GM12801 (cell line): Measurements from ENCODE around the gene HSD3B1.

ENCODE experiments used
- CTCF ChIP-seq: IDR thresholded peaks from one replicate; pipeline ENCODE4 v1.5.1; 2011; ENCODE audit warnings: control low read depth; ENCODE audit not compliant: insufficient read length; ENCODE audit errors: extremely low read depth

The HSD3B1 gene

GRCh38 chr1:119470377-119470776 lies 36.6 kb upstream of the HSD3B1 start:
- no peak for TF ChIP-seq CTCF

GRCh38 chr1:119470958-119471357 lies 36.1 kb upstream of the HSD3B1 start:
- TF ChIP-seq CTCF, result no peak

- TF ChIP-seq CTCF, result no peak
These were observed 35.4 kb upstream of the HSD3B1 start for GRCh38 chr1:119471566-119471965.

GRCh38 chr1:119472080-119472818 lies 34.8 kb upstream of the HSD3B1 start:
- TF ChIP-seq CTCF, result no peak

GRCh38 chr1:119472819-119473175 lies 34.2 kb upstream of the HSD3B1 start:
- TF ChIP-seq CTCF, result no peak

- TF ChIP-seq CTCF, result no peak
These were observed 31.1 kb upstream of the HSD3B1 start for GRCh38 chr1:119475866-119476439.

- no peak for TF ChIP-seq CTCF
These were observed 29.3 kb upstream of the HSD3B1 start for GRCh38 chr1:119477710-119478109.
